GM19467 (cell line): ENCODE results near the gene PCSK6.

Experiments used
- ATAC-seq: cut with Tn5 transposase; IDR thresholded peaks from one replicate; pipeline ENCODE4 v1.9.1; 2021; ENCODE audit warnings: mild to moderate bottlenecking, moderate library complexity; ENCODE audit not compliant: unreplicated experiment

The PCSK6 gene

GRCh38 chr15:101483462-101483861, 6.0 kb downstream of the PCSK6 start:
- no peak for ATAC-seq

GRCh38 chr15:101482526-101483371, 6.8 kb downstream of the PCSK6 start:
- no peak for ATAC-seq

- ATAC-seq, result no peak
Measured at GRCh38 chr15:101481917-101482525, 7.5 kb downstream of the PCSK6 start.

GRCh38 chr15:101481381-101481705, 8.2 kb downstream of the PCSK6 start:
- no peak for ATAC-seq

GRCh38 chr15:101480613-101481380, 8.7 kb downstream of the PCSK6 start:
- no peak for ATAC-seq

- no peak for ATAC-seq
Measured at GRCh38 chr15:101479851-101480612, 9.5 kb downstream of the PCSK6 start.

- no peak for ATAC-seq
Measured at GRCh38 chr15:101479342-101479845, 10.1 kb downstream of the PCSK6 start.

- ATAC-seq, result no peak
Measured at GRCh38 chr15:101478701-101479341, 10.7 kb downstream of the PCSK6 start.

GRCh38 chr15:101477851-101478362, 11.6 kb downstream of the PCSK6 start:
- no peak for ATAC-seq

- ATAC-seq, result no peak
Measured at GRCh38 chr15:101476756-101477155, 12.8 kb downstream of the PCSK6 start.

GRCh38 chr15:101474983-101475382, 14.5 kb downstream of the PCSK6 start:
- no peak for ATAC-seq

- ATAC-seq, result no peak
Measured at GRCh38 chr15:101474233-101474632, 15.3 kb downstream of the PCSK6 start.

- ATAC-seq, result no peak
Measured at GRCh38 chr15:101472033-101472432, 17.5 kb downstream of the PCSK6 start.

- no peak for ATAC-seq
Measured at GRCh38 chr15:101470548-101471239, 18.8 kb downstream of the PCSK6 start.

- ATAC-seq, result no peak
Measured at GRCh38 chr15:101469520-101470288, 19.8 kb downstream of the PCSK6 start.

GRCh38 chr15:101466188-101466587, 23.3 kb downstream of the PCSK6 start:
- ATAC-seq, result no peak

- no peak for ATAC-seq
Measured at GRCh38 chr15:101464999-101465669, 24.4 kb downstream of the PCSK6 start.

- ATAC-seq, result no peak
Measured at GRCh38 chr15:101464256-101464998, 25.1 kb downstream of the PCSK6 start.
